Hepatocyte (in vitro differentiated cells): ENCODE data around the gene LRRC61. TPM values are rescaled to one million over a fixed set of nuclear protein-coding genes. Genes with fewer than 3 reads are reported as not detected.

Experiments
- DNase-seq: peaks from one replicate; pipeline ENCODE4 v3.0.0-alpha.2; 2016; ENCODE audit warnings: low spot score
- H2AFZ ChIP-seq: fragments of 200-600 bp; sonication (generic); 2 replicates; pipeline ENCODE4 v1.6.0; 2016; ENCODE audit warnings: antibody characterized with exemption, mild to moderate bottlenecking
- H3K27ac ChIP-seq: fragments of 200-600 bp; sonication (generic); 2 replicates; pipeline ENCODE4 v1.5.1; 2016; ENCODE audit warnings: mild to moderate bottlenecking
- H3K27me3 ChIP-seq: fragments of 200-600 bp; sonication (generic); 2 replicates; pipeline ENCODE4 v1.6.1; 2016
- H3K36me3 ChIP-seq: fragments of 200-600 bp; sonication (generic); replicated peaks from 2 replicates; pipeline ENCODE4 v1.5.1; 2016; ENCODE audit warnings: low read depth; ENCODE audit not compliant: insufficient read depth
- H3K4me1 ChIP-seq: fragments of 200-600 bp; sonication (generic); 2 replicates; pipeline ENCODE4 v1.5.1; 2016; ENCODE audit warnings: mild to moderate bottlenecking, moderate library complexity; ENCODE audit not compliant: insufficient read depth
- H3K4me2 ChIP-seq: fragments of 200-600 bp; sonication (generic); 2 replicates; pipeline ENCODE4 v1.6.0; 2016
- H3K4me3 ChIP-seq: fragments of 200-600 bp; sonication (generic); 2 replicates; pipeline ENCODE4 v1.5.1; 2016; ENCODE audit warnings: mild to moderate bottlenecking
- H3K79me2 ChIP-seq: fragments of 200-600 bp; sonication (generic); 2 replicates; pipeline ENCODE4 v1.6.0; 2017; ENCODE audit warnings: mild to moderate bottlenecking
- H3K9me2 ChIP-seq: fragments of 200-600 bp; sonication (generic); replicated peaks from 2 replicates; pipeline ENCODE4 v1.6.0; 2017; ENCODE audit warnings: mild to moderate bottlenecking; ENCODE audit not compliant: insufficient read depth
- H3K9me3 ChIP-seq: fragments of 200-600 bp; sonication (generic); 2 replicates; pipeline ENCODE4 v1.5.1; 2016; ENCODE audit warnings: low read depth, mild to moderate bottlenecking
- H4K20me1 ChIP-seq: fragments of 200-600 bp; sonication (generic); 2 replicates; pipeline ENCODE4 v1.6.0; 2016; ENCODE audit warnings: mild to moderate bottlenecking; ENCODE audit not compliant: insufficient read depth, poor library complexity, severe bottlenecking
- CTCF ChIP-seq: fragments of 200-600 bp; sonication (generic); IDR thresholded peaks from 2 replicates; pipeline ENCODE4 v1.5.1; 2016; ENCODE audit warnings: antibody characterized with exemption, mild to moderate bottlenecking; ENCODE audit not compliant: poor library complexity
- EZH2 ChIP-seq: fragments of 200-600 bp; sonication (generic); IDR thresholded peaks from 2 replicates; pipeline ENCODE4 v1.6.1; 2016; ENCODE audit warnings: antibody characterized with exemption, mild to moderate bottlenecking, borderline replicate concordance
- EZH2phosphoT487 ChIP-seq: fragments of 200-600 bp; sonication (generic); IDR thresholded peaks from one replicate; pipeline ENCODE4 v1.6.1; 2018; ENCODE audit warnings: antibody characterized with exemption, mild to moderate bottlenecking, low read depth, moderate library complexity; ENCODE audit not compliant: unreplicated experiment, severe bottlenecking
- WGBS: methylation state at CpG from one replicate; pipeline ENCODE4 v1.1.6; 2016; ENCODE audit warnings: low lambda C conversion rate; ENCODE audit errors: missing lambda C conversion rate; 5-methylcytosine and 5-hydroxymethylcytosine counted together
- polyA plus RNA-seq: library from polyadenylated mRNA; unstranded; fragments of >200 nt; fragmentation: Nextera tagmentation; extraction: Ambion mirVana; gene quantifications from 2 replicates; pipeline ENCODE4 v1.2.1, GENCODE V29; 2016
- total RNA-seq: library from RNA; depleted of rRNA; stranded (reverse); fragments of >200 nt; gene quantifications from 2 replicates; pipeline ENCODE4 v1.2.3, GENCODE V29; 2014

Gene LRRC61
- total and polyA plus RNA-seq, 2 experiments from 2014 or later, result 23.4 to 38.7 TPM

DNA sequence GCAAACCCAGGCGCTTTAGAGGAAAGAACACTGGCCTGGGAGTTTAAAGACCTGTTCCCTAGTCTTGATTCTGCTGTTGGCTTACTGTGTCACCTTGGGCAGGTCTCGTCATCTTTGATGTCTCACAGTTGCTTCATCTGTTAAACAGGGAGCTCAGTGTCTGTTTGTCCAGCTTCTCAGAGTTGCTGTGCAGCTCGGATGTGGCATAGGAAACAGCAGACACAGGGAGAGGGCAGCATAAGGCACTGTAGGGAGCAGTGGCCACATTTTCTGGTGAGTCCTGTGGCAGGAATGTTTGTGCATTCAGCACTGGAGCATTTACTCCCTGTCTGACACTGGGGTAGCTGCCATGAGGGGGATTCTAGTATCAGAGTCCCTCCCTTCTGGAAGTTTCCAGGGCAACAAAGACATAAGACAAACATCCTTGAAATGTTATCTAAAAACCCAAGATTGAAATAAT, 47.5 kb downstream of the LRRC61 start:
- H3K27me3 ChIP-seq, result no peaks in the 10 kb centered on the region
- no peaks in the 10 kb centered on the region for H3K9me3 ChIP-seq
- H4K20me1 ChIP-seq, result no peaks in the 10 kb centered on the region
- peaks cover 35% of the 10 kb centered on the region for H3K4me1 ChIP-seq
- H3K4me3 ChIP-seq, result no peak overlapping the region
- H2AFZ ChIP-seq, result no peak overlapping the region
- H3K27ac ChIP-seq, result peak overlapping the region; percentile 96
- 64% methylated on average over 3 of the region's 3 CpGs for WGBS
- no peaks in the 10 kb centered on the region for H3K36me3 ChIP-seq
- no peak for DNase-seq
- H3K4me2 ChIP-seq, result peak overlapping the region; percentile 94
- TF ChIP-seq CTCF (no peak), EZH2phosphoT487 (no peak), EZH2 (no peak)
- no peaks in the 10 kb centered on the region for H3K9me2 ChIP-seq
- peaks cover 75% of the 10 kb centered on the region for H3K79me2 ChIP-seq

- H3K4me3 ChIP-seq, result no peak overlapping the region
Measured at GRCh38 chr7:150371131-150371995, 48.2 kb downstream of the LRRC61 start.

DNA sequence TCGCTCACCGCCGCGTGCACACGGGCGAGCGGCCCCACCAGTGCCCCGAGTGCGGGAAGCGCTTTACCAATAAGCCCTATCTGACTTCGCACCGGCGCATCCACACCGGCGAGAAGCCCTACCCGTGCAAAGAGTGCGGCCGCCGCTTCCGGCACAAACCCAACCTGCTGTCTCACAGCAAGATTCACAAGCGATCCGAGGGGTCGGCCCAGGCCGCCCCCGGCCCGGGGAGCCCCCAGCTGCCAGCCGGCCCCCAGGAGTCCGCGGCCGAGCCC, 48.8 kb downstream of the LRRC61 start:
- no peak for TF ChIP-seq CTCF
- no peak for TF ChIP-seq EZH2
- TF ChIP-seq EZH2phosphoT487, result no peak
- H3K9me2 ChIP-seq, result no peaks in the 10 kb centered on the region
- peaks cover 48% of the 10 kb centered on the region for H3K4me1 ChIP-seq
- no peak overlapping the region for H3K4me3 ChIP-seq
- no peak overlapping the region for H2AFZ ChIP-seq
- peaks cover 76% of the 10 kb centered on the region for H3K79me2 ChIP-seq
- no peaks in the 10 kb centered on the region for H3K36me3 ChIP-seq
- H3K27me3 ChIP-seq, result no peaks in the 10 kb centered on the region
- no peak overlapping the region for H3K4me2 ChIP-seq
- 98% methylated on average over 18 of the region's 30 CpGs for WGBS
- no peaks in the 10 kb centered on the region for H4K20me1 ChIP-seq
- DNase-seq, result no peak
- H3K9me3 ChIP-seq, result no peaks in the 10 kb centered on the region
- H3K27ac ChIP-seq, result no peak overlapping the region

More at GRCh38 chr7:150371131-150371995, 48.2 kb downstream of the LRRC61 start:
- H3K4me1 ChIP-seq, result peaks cover 42% of the 10 kb centered on the region
- no peak for TF ChIP-seq EZH2phosphoT487
- TF ChIP-seq CTCF, result no peak
- TF ChIP-seq EZH2, result no peak
- no peak overlapping the region for H2AFZ ChIP-seq
- H3K27ac ChIP-seq, result peak overlapping the region; percentile 96
- no peaks in the 10 kb centered on the region for H4K20me1 ChIP-seq
- no peaks in the 10 kb centered on the region for H3K27me3 ChIP-seq
- no peaks in the 10 kb centered on the region for H3K9me3 ChIP-seq
- DNase-seq, result no peak
- H3K79me2 ChIP-seq, result peaks cover 78% of the 10 kb centered on the region
- no peaks in the 10 kb centered on the region for H3K9me2 ChIP-seq
- no peaks in the 10 kb centered on the region for H3K36me3 ChIP-seq
- 94% methylated on average over 42 of the region's 48 CpGs for WGBS
- H3K4me2 ChIP-seq, result peak overlapping the region; percentile 94
